ENCODE measurements around the gene PCMTD2. TPM values are rescaled to one million over a fixed set of nuclear protein-coding genes. Genes with fewer than 3 reads are reported as not detected.

Gene PCMTD2
- total RNA-seq, 1 donor, result 59.4 TPM

GRCh38 chr20:64217539-64218221 lies 37.9 kb upstream of the PCMTD2 start:
- Histone ChIP-seq H2AFZ (ENCODE audit: low read length) (no peak overlapping the region), H3K36me3 (ENCODE audit: insufficient read depth, low read length) (no peaks in the 10 kb centered on the region), H3K27ac (ENCODE audit: low read depth, low read length) (no peak overlapping the region), H3K79me2 (ENCODE audit: insufficient read depth, low read length) (no peaks in the 10 kb centered on the region), H4K20me1 (ENCODE audit: insufficient read depth, low read length) (peaks cover 5% of the 10 kb centered on the region), H3K9me3 (ENCODE audit: low read depth, low read length) (no peaks in the 10 kb centered on the region), H3K4me1 (ENCODE audit: insufficient read depth, low read length) (peaks cover 13% of the 10 kb centered on the region), H3K4me2 (ENCODE audit: insufficient read depth, low read length) (no peak overlapping the region), H3K27me3 (ENCODE audit: insufficient read depth, low read length) (peaks cover 56% of the 10 kb centered on the region), H3K4me3 (ENCODE audit: insufficient read depth, low read length) (no peak overlapping the region)
- TF ChIP-seq, protein P1, sequence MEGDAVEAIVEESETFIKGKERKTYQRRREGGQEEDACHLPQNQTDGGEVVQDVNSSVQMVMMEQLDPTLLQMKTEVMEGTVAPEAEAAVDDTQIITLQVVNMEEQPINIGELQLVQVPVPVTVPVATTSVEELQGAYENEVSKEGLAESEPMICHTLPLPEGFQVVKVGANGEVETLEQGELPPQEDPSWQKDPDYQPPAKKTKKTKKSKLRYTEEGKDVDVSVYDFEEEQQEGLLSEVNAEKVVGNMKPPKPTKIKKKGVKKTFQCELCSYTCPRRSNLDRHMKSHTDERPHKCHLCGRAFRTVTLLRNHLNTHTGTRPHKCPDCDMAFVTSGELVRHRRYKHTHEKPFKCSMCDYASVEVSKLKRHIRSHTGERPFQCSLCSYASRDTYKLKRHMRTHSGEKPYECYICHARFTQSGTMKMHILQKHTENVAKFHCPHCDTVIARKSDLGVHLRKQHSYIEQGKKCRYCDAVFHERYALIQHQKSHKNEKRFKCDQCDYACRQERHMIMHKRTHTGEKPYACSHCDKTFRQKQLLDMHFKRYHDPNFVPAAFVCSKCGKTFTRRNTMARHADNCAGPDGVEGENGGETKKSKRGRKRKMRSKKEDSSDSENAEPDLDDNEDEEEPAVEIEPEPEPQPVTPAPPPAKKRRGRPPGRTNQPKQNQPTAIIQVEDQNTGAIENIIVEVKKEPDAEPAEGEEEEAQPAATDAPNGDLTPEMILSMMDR (IDR thresholded peaks at IDR 0.05; ENCODE audit: extremely low read depth, low read depth, low read length), result no peak
- no peak for DNase-seq (ENCODE audit: insufficient read length, low spot score, missing footprints)

GRCh38 chr20:64219202-64219601 lies 36.3 kb upstream of the PCMTD2 start:
- TF ChIP-seq, protein P1 (IDR thresholded peaks at IDR 0.05; ENCODE audit: extremely low read depth, low read depth, low read length), result no peak
- no peak overlapping the region for H3K4me3 ChIP-seq (ENCODE audit: insufficient read depth, low read length)
- no peaks in the 10 kb centered on the region for H3K9me3 ChIP-seq (ENCODE audit: low read depth, low read length)
- no peak for DNase-seq (ENCODE audit: insufficient read length, low spot score, missing footprints)
- H3K36me3 ChIP-seq (ENCODE audit: insufficient read depth, low read length), result no peaks in the 10 kb centered on the region
- H2AFZ ChIP-seq (ENCODE audit: low read length), result no peak overlapping the region
- H3K27ac ChIP-seq (ENCODE audit: low read depth, low read length), result no peak overlapping the region
- no peak overlapping the region for H3K4me2 ChIP-seq (ENCODE audit: insufficient read depth, low read length)
- H3K79me2 ChIP-seq (ENCODE audit: insufficient read depth, low read length), result no peaks in the 10 kb centered on the region
- H3K27me3 ChIP-seq (ENCODE audit: insufficient read depth, low read length), result peaks cover 43% of the 10 kb centered on the region
- H4K20me1 ChIP-seq (ENCODE audit: insufficient read depth, low read length), result peaks cover 6% of the 10 kb centered on the region
- peaks cover 17% of the 10 kb centered on the region for H3K4me1 ChIP-seq (ENCODE audit: insufficient read depth, low read length)

GRCh38 chr20:64219730-64220129 lies 35.8 kb upstream of the PCMTD2 start:
- H3K79me2 ChIP-seq (ENCODE audit: insufficient read depth, low read length), result no peaks in the 10 kb centered on the region
- no peaks in the 10 kb centered on the region for H3K9me3 ChIP-seq (ENCODE audit: low read depth, low read length)
- H3K4me3 ChIP-seq (ENCODE audit: insufficient read depth, low read length), result no peak overlapping the region
- no peak overlapping the region for H2AFZ ChIP-seq (ENCODE audit: low read length)
- TF ChIP-seq, protein P1 (IDR thresholded peaks at IDR 0.05; ENCODE audit: extremely low read depth, low read depth, low read length), result no peak
- H3K27me3 ChIP-seq (ENCODE audit: insufficient read depth, low read length), result peaks cover 41% of the 10 kb centered on the region
- peaks cover 4% of the 10 kb centered on the region for H4K20me1 ChIP-seq (ENCODE audit: insufficient read depth, low read length)
- H3K4me1 ChIP-seq (ENCODE audit: insufficient read depth, low read length), result peaks cover 22% of the 10 kb centered on the region
- no peak overlapping the region for H3K4me2 ChIP-seq (ENCODE audit: insufficient read depth, low read length)
- no peak overlapping the region for H3K27ac ChIP-seq (ENCODE audit: low read depth, low read length)
- no peaks in the 10 kb centered on the region for H3K36me3 ChIP-seq (ENCODE audit: insufficient read depth, low read length)
- no peak for DNase-seq (ENCODE audit: insufficient read length, low spot score, missing footprints)

GRCh38 chr20:64220420-64220819 lies 35.1 kb upstream of the PCMTD2 start:
- Histone ChIP-seq H3K4me2 (ENCODE audit: insufficient read depth, low read length) (no peak overlapping the region), H3K36me3 (ENCODE audit: insufficient read depth, low read length) (no peaks in the 10 kb centered on the region), H3K4me1 (ENCODE audit: insufficient read depth, low read length) (peaks cover 28% of the 10 kb centered on the region), H3K27me3 (ENCODE audit: insufficient read depth, low read length) (peaks cover 36% of the 10 kb centered on the region), H3K4me3 (ENCODE audit: insufficient read depth, low read length) (no peak overlapping the region), H3K79me2 (ENCODE audit: insufficient read depth, low read length) (no peaks in the 10 kb centered on the region), H2AFZ (ENCODE audit: low read length) (no peak overlapping the region), H3K27ac (ENCODE audit: low read depth, low read length) (no peak overlapping the region), H3K9me3 (ENCODE audit: low read depth, low read length) (no peaks in the 10 kb centered on the region), H4K20me1 (ENCODE audit: insufficient read depth, low read length) (peaks cover 4% of the 10 kb centered on the region)
- DNase-seq (ENCODE audit: insufficient read length, low spot score, missing footprints), result no peak
- TF ChIP-seq, protein P1 (IDR thresholded peaks at IDR 0.05; ENCODE audit: extremely low read depth, low read depth, low read length), result no peak

Measured in osteoblast (primary cell).